ENCODE results near the gene AGAP5. TPM values are rescaled to one million over a fixed set of nuclear protein-coding genes. Genes with fewer than 3 reads are reported as not detected.

AGAP5 gene
- total and polyA plus RNA-seq, 2 of the 8 experiments (the other 6 are each of a cell fraction or from before 2014, with no cell fraction given) = 5.4 to 6.0 TPM

- no peak for TF ChIP-seq CBX8 (IDR thresholded peaks at IDR 0.05; ENCODE audit: borderline replicate concordance, low read depth, low read length)
Measured at GRCh38 chr10:73743327-73743904, 45.5 kb upstream of the AGAP5 start (continued).
